ENCODE results near the gene TSPAN2. TPM values are rescaled to one million over a fixed set of nuclear protein-coding genes. Genes with fewer than 3 reads are reported as not detected.

TSPAN2 gene
- total RNA-seq, 4 donors from 2014 or later = 1.8 to 3.3 (median 2.6) TPM

DNA sequence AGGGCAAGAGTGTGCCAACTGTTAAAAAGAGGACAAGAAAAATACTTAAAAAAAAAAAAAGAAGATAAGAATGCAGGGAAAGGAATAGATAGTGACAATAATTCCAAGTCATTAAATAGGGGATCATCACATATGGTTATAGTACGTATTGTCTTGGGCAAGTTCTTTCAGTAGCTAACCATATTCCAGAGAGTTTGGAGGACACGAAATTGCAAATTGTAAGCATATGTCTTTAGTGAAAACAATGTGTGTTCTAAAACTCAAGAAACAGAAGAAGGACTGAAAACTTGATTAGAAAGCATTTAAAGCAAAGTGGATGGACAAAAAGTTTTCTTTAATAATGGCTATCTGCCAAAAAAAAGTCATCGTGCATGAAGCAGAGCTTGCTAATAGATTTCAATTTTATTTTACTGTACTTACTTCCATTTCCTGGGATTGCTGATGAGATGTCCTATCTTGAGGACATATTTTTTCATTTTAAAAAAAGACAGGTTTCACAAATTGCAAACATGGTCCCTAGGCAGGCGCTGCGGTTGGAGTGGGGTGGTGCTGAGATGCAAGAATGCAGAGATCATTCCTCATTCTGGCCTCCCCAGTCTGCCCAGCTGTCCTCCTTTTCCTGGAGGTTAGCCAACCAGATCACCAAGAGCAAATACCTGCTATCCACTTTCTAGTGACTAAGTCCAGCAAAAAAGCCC is 11.9 kb downstream of the TSPAN2 start:
- TF ChIP-seq POLR2A (IDR thresholded peaks at IDR 0.05) = no peak
- TF ChIP-seq, protein P1, sequence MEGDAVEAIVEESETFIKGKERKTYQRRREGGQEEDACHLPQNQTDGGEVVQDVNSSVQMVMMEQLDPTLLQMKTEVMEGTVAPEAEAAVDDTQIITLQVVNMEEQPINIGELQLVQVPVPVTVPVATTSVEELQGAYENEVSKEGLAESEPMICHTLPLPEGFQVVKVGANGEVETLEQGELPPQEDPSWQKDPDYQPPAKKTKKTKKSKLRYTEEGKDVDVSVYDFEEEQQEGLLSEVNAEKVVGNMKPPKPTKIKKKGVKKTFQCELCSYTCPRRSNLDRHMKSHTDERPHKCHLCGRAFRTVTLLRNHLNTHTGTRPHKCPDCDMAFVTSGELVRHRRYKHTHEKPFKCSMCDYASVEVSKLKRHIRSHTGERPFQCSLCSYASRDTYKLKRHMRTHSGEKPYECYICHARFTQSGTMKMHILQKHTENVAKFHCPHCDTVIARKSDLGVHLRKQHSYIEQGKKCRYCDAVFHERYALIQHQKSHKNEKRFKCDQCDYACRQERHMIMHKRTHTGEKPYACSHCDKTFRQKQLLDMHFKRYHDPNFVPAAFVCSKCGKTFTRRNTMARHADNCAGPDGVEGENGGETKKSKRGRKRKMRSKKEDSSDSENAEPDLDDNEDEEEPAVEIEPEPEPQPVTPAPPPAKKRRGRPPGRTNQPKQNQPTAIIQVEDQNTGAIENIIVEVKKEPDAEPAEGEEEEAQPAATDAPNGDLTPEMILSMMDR (IDR thresholded peaks at IDR 0.05) = no peak
- H3K27ac ChIP-seq = no peak overlapping the region
- H3K36me3 ChIP-seq = no peaks in the 10 kb centered on the region
- H3K27me3 ChIP-seq = no peaks in the 10 kb centered on the region
- no peak overlapping the region for H3K4me3 ChIP-seq
- no peaks in the 10 kb centered on the region for H3K9me3 ChIP-seq
- H3K4me1 ChIP-seq = peaks cover 0 to 3% (median 0%) of the 10 kb centered on the region in 4 donors
- no peak for DNase-seq

DNA sequence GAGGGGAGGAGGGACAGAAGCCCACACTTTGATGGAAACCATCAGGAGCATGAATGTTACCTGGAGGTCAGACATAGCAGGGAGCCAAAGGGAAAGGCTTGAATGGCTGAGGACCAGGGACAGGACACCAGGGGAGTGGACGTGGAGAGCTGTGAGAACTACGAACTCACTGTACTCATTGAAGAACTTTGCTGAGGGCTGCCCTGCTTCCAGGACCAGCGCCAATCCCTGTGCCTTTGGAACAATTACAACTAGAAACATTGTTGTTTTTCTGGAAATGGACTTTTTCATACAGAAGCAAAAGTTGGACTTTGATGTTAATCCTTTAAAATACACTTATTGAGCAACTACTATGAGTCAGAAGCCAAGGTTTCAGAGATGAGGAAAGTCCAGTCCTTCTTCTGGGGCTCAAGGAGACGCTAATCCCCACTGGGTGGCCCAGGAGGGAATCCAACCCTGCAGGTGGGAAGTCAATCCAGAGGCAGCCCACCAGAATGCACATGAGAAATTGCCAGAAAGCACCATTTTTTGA is 12.9 kb downstream of the TSPAN2 start:
- Histone ChIP-seq H3K36me3 (no peaks in the 10 kb centered on the region), H3K4me1 (peaks cover 0 to 3% (median 0%) of the 10 kb centered on the region in 4 donors), H3K27me3 (no peaks in the 10 kb centered on the region), H3K4me3 (no peak overlapping the region), H3K9me3 (no peaks in the 10 kb centered on the region), H3K27ac (no peak overlapping the region)
- no peak for DNase-seq
- no peak for TF ChIP-seq POLR2A (IDR thresholded peaks at IDR 0.05)
- TF ChIP-seq, protein P1 (IDR thresholded peaks at IDR 0.05) = no peak

DNA sequence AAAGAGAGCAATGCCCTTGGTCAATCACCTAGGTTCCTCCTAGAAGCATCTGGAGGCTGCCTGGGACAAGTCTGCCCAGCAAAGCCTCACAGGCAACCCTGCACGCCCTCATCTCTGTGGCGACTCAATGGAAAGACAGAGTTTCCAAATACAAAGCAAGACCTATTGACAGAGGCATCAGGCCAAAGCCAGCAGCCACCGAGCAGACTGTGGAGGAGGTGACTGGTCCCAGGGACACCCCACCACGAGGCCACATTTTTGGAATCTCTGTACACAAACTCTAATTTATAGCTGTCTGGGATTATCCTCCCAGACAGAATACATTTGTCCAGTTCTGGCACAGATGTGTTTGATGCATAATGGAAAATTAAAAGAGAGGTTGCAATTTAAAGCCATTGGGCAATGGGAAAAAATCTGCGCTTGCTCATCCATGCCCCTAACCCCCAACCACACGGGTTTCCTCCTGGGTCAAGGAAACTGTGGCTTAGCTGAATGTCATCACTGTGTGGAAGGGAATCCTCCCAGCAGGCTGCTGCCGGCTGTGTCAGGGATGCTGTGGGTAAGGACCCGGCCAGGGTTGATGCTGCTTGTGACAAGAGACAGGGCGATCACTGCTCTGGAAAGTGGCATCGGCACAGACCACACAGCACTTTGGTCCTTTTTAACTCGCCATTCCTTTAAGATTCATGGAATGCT is 14.3 kb downstream of the TSPAN2 start:
- Histone ChIP-seq H3K9me3 (no peaks in the 10 kb centered on the region), H3K4me3 (no peak overlapping the region), H3K4me1 (peaks cover 0 to 3% (median 0%) of the 10 kb centered on the region in 4 donors), H3K36me3 (no peaks in the 10 kb centered on the region), H3K27me3 (no peaks in the 10 kb centered on the region), H3K27ac (no peak overlapping the region)
- TF ChIP-seq, protein P1 (IDR thresholded peaks at IDR 0.05) = no peak
- TF ChIP-seq POLR2A (IDR thresholded peaks at IDR 0.05) = no peak
- DNase-seq = no peak

DNA sequence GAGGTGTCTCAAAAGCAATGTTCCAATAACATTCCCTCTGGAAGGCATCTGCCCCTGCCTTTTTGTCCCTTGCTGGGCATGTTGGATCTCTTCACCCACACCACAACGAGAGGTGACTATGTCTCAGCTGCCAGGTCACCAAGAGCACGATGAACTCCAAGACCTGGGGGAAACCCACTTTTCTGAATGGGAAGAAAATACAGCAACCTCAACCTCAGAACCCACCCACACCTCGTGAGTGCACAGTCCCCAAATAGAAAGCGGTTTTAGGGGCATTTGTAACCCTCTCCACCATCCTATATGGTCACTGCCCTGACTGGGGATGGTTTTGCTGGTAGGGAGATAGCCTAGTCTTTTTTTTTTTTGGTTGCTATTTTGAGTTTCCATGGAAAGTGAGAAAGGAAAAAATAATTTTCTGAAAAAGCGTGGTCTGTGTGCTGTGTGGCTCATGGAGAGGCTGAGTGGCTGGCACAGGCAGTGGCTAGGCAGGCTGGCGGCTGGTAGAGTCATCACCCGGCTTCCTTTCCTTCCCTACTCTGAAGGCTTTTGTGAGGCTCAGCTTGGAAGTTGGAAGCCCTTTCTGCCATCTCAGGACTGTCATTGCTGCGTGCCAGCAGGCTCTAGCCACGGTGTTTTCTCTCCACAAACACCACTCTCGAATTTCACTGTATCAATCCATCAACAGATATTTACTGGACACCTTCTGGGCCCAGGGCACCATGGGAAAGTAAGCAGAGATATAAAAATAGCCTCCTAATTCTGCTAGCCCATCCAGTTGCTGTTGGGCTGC is 15.8 kb downstream of the TSPAN2 start:
- Histone ChIP-seq H3K9me3 (no peaks in the 10 kb centered on the region), H3K36me3 (no peaks in the 10 kb centered on the region), H3K4me1 (peaks cover 0 to 8% (median 0%) of the 10 kb centered on the region in 4 donors), H3K27ac (peak overlapping the region in 1 of 4 donors; percentile 0), H3K27me3 (no peaks in the 10 kb centered on the region), H3K4me3 (no peak overlapping the region)
- no peak for DNase-seq
- TF ChIP-seq, protein P1 (IDR thresholded peaks at IDR 0.05) = no peak
- no peak for TF ChIP-seq POLR2A (IDR thresholded peaks at IDR 0.05)

DNA sequence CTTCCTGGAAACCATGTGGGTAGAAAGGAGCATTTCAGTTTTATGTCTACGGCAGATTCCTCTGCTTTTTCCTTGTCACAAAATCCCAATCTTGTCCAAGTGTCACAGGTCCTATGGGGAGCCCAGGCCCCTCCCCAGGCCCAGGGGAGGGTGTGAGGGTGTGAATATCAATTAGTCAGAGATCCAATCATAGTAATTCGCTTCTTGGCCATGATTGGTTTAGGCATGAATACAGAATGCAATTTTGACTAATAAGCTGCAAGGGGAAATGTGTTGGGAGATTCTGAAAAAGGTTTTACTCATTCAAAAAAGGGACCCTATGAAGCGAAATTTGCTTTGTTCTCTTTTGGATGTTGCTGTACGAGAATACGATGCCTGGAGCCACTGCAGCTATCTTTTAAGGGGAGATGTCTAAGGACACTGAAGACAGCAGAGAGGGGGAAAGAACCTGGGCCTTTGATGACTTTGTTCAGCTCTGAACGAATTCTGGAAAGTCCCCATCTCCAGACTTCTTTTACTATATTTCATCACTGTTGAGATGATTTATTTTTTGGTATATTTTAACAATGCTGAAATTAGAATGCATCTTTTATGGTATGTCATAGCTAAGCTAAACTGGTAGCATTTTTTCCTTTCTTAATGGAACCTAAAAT is 18.2 kb downstream of the TSPAN2 start:
- H3K4me1 ChIP-seq = peaks cover 0 to 17% (median 0%) of the 10 kb centered on the region in 4 donors
- TF ChIP-seq, protein P1 (IDR thresholded peaks at IDR 0.05) = no peak
- no peak for TF ChIP-seq POLR2A (IDR thresholded peaks at IDR 0.05)
- H3K4me3 ChIP-seq = no peak overlapping the region
- no peaks in the 10 kb centered on the region for H3K36me3 ChIP-seq
- no peak for DNase-seq
- H3K27me3 ChIP-seq = no peaks in the 10 kb centered on the region
- H3K9me3 ChIP-seq = no peaks in the 10 kb centered on the region
- no peak overlapping the region for H3K27ac ChIP-seq

Data from Peyer's patch (tissue), 4 donors.